GM18868 (cell line): ENCODE results near the gene PPP1R37.

Experiments
- ATAC-seq: cut with Tn5 transposase; IDR thresholded peaks from one replicate; pipeline ENCODE4 v1.9.1; 2021; ENCODE audit warnings: mild to moderate bottlenecking, moderate library complexity; ENCODE audit not compliant: unreplicated experiment

Gene PPP1R37, protein sequence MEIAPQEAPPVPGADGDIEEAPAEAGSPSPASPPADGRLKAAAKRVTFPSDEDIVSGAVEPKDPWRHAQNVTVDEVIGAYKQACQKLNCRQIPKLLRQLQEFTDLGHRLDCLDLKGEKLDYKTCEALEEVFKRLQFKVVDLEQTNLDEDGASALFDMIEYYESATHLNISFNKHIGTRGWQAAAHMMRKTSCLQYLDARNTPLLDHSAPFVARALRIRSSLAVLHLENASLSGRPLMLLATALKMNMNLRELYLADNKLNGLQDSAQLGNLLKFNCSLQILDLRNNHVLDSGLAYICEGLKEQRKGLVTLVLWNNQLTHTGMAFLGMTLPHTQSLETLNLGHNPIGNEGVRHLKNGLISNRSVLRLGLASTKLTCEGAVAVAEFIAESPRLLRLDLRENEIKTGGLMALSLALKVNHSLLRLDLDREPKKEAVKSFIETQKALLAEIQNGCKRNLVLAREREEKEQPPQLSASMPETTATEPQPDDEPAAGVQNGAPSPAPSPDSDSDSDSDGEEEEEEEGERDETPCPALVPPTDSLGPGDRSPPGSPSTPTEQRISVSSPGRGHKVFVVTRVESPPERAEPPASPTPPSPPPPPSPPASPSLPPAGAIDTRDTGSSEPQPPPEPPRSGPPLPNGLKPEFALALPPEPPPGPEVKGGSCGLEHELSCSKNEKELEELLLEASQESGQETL

DNA sequence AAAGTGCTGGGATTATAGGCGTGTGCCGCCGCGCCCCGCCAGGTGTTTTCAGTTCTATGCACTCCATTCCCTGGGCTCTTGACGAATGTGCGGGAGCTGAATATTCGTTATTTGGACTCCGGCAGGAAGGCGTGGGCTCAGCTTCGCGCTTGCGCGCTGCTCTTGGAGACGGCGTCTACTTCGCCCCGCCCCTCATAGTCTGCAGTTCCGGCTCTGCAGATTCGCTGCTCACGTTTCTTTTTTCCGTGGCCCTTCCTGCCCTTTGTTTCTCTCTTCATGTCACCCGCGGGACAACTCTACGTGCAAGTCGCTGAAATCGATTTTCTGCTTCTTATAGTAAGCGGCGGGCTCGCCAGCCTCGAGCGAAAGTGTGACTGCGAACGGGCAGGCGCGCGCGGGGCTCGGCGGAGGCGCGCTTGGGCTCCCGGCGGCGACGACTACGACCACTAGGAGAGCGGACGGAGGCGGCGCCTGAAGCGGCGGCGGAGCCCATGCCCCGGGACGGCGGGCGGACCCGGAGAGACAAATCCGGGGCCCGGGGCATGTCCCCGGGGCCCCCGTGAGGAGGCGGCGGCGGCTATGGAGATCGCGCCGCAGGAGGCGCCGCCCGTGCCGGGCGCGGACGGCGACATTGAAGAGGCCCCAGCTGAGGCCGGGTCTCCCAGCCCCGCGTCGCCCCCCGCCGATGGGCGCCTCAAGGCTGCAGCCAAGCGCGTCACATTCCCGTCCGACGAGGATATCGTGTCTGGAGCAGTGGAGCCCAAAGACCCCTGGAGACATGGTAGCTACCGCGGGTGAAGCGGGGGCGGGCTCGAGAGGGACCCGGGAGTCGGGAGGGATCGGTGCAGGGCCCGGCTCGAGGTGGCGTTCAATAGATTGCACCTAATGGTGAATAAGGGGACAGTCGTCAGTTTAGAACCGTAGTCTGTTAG, at the start of gene PPP1R37:
TSS of gene PPP1R37 (plus strand) at position 433 of the 932 bp plus-strand sequence. CDS start at position 580, 147 bp downstream.
- ATAC-seq: peak; percentile 73

DNA sequence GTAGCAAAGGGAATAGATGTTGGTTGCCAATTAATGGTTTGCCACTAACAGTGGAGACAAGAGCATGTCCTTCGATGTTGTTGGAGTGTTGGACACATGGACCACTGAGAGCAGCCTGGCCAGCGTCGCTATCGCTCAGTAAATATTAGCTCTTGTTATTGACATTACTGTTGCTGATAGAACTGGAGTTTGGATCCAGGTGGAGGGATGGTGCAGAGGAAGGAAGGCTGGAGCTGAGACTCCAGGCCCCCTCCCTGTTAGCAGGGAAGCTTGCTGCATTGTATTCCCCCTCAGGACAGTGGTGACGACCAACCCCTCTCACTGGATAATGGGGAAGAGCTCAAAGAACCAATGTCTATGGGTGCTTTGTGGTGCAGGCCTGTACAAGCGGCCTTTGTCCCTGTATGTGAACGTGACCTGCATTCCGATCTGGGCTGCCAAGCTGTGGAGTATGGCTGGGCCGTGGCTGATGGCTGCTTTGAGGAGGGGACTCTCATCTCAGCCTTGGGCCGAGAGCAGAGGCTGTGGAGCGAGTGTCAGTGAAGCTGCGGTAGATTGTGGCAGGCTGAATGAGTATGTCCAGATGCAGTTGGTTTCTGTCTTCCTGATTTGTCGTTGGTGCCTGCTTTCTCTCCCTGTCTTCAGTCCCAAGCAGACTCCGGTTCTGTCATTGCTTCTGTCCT, 47.2 kb upstream of the PPP1R37 start:
- no peak for ATAC-seq

DNA sequence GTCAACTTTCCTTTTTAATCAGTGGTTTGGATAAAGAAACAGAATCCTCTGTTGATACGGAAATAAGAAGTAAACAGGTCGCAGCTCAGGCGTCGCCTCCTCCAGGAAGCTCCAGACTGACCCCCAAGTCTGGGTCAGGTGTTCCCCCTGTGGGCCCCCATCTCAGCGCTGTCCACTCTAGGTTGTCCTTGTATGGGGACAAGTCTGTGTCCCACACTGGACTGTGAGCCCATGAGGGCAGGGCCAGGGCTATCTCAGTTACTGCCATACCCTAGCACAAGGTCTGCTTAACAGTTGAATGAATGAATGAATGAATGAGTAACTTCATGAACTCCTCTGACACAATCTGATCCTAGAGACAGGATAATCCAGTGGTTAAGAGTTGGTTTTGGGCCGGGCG, 46.6 kb upstream of the PPP1R37 start:
- ATAC-seq: no peak

DNA sequence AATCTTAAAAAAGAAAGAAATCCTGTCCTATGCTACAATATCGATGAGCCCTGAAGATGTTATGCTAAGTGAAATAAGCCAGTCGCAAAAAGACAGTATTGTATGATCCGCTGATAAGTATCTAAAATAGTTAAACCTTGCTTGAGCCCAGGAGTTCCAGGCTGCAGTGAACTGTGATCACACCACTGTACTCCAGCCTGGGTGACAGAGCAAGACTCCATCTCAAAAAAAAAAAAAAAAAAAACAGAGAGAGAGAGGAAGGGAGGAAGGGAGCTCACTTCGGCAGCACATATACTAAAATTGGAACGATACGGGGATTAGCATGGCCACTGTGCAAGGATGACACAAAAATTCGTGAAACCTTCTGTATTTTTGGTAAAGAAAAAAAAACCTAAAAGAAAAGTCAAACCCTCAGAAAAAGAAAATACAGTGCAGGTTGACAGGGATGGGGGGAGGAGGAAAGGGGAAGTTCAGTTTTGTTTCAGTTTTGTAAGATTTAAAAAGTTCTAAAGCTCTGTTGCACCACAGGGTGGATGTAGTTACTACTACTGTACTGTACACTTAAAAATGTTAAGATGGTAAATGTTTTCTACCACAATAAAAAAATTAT, 45.7 kb upstream of the PPP1R37 start:
- ATAC-seq: no peak

DNA sequence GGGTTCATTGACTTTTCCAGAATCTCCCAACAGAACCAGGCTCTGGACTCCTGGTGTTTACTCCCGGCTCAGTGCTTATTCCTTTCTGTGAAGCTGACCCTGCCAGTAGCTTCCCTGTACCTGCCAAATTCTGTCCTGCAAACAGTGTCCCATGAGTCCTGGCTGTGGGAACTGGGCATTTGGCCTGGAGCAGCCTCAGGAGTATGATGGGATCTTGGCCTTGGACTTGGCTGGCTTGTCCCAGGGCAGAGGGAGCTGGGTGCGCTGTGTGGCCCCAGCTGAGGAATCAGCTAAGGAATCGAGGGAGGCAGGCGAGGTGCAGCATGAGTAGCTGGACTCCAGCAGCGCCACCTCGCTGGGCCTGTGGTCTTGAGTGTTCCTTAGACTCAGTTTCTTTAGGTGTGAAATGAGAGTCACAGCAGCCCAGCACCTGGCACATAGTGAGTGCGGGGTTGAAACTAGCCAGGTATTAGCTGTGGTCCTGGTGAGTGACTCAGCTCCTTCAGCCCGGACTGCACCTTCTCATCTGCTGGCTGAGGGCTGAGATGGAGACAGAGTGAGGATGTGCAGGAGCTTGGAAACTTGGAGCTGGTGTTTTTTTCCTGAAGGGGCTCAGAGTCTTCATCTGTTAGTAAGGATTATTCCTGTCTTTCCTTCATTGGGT, 43.8 kb upstream of the PPP1R37 start:
- no peak for ATAC-seq

DNA sequence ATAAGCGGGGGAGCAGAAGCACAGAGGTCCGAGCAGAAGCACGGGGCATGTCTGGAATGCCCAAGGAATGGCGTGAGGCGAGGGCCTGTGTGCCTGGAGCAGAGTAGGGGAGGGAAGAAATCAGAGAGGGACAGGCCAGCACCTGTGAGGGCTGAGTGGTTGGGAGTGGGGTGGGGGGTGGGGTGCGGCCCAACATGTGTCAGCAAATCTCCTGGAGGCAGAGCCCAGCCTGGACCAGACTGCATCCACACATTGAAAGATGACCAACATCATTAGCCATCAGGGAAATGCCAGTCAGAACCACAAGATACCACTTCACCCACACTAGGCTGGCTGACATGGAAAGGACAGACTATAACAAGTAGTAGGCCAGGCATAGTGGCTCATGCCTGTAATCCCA, 42.9 kb upstream of the PPP1R37 start:
- no peak for ATAC-seq

DNA sequence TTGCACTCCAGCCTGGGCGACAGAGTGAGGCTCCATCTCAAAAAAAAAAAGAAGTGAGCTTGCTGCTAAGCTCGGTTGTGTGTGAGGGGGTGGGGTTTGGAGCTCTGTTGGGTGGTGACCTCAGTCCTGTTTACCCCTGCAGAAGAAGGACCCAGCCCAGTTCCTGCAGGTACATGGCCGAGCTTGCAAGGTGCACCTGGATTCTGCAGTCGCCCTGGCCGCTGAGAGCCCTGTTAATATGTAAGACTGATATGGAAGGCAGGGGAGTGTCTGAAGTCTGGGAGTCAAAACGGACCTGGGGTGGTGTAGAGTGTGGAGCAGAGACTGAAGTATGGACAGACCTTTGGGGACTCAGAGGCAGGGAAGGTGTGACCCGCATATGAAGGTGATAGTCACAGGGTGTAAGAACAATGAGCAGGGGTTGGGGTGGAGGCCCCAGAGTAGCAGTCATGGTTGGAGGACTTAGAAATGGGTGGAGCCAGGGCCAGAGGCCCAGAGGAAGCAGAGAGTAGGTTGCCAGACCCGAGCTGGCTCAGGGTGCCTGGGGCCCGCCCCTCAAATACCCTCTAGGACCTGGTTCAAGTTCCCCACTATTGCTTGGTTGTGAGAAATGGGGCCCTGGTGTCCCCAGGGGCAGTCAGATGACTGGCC, 40.9 kb upstream of the PPP1R37 start:
- ATAC-seq: no peak

DNA sequence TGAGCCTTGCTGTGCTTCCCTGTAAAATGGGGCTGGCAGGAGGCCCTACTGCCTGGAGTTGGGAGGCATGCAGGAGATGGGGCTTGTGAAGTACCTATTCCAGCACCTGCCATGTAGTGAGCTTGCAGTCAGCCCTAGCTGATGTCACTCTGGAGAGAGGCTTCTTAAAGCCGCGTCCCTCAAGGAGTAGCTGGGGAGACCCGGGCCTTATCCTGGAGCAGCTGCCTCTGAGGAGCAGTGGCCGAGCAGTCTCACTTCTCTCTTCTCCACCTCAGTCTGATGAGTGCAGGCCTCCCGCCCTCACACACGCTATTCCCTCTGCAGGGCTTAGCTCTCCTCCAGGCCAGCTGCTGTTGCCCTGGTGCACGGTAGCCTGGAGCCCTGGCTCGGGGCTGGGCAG, 36.1 kb upstream of the PPP1R37 start:
- no peak for ATAC-seq

DNA sequence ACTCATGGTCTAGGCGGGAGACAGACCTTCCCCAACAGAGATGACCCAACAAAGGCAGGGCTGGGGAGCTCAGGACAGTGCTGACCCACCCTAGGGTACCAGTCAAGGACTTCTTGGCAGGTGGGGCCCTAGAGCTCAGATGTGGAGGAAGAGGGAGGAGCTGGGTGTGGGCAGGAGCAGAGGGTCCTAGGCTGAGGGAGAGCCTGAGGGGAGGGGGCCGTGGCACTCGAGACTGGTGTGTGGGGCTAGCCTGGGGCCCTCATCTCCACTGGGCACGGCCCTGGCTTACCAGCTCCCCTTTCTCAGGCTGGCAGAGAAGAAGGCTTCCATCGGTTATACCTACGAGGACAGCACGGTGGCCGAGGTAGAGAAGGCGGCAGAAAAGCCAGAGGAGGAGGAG, 35.5 kb upstream of the PPP1R37 start:
- ATAC-seq: no peak

DNA sequence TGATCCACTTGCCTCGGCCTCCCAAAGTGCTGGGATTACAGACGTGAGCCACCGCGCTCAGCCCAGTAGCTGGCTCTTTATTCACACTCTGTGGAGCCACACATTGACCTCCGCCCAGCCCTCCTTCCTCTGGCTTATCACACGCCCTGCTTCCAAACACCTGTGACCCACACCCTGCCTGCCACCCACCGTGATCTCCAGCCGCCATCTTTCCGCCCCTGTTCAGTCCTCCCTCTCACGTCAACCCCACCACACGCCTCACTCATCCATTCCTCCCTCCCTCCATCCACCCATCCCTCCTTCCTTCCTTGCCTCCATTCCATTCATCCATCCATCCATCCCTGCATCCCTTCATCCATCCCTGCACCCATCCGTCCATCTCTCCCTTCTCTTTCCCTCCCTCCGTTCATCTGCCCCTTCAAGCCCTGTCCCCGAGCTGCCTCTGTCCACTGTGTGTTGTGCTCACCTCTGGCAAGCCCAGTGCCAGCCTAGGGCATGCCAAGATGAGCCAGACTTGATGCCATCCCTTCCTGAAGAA, 34.3 kb upstream of the PPP1R37 start:
- ATAC-seq: no peak

DNA sequence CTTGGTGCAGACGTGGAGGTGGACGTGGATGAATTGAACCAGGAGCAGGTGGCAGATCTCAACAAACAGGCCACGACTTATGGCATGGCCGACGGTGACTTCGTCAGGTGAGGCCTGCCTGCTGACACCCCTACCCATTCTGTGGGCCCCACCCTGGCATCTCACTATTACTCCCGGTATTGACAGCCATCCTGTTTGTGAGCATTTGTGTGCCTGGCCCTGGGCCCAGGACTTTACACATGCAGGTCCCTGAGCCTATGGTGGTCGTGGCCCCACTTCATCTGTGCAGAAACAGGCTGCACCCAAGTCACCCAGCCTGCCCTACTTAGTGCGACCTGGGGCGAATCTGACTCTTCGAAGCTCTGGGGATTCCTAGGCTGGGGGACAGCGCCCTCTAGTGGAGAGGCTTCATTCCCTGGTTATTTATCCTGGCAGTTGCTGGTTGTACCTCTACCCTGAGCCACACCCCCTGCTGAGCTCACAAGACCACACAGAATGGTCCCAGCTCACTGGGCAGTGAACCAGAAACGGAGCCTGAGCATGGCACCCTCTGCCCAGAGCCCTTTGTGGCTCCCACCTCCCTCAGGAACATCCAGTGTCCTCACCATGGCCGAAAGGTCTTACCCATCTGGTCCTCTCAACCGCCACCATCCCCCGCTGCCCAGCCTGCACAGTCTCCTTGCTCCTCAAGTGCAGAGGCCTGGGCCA, 33.6 kb upstream of the PPP1R37 start:
- no peak for ATAC-seq

DNA sequence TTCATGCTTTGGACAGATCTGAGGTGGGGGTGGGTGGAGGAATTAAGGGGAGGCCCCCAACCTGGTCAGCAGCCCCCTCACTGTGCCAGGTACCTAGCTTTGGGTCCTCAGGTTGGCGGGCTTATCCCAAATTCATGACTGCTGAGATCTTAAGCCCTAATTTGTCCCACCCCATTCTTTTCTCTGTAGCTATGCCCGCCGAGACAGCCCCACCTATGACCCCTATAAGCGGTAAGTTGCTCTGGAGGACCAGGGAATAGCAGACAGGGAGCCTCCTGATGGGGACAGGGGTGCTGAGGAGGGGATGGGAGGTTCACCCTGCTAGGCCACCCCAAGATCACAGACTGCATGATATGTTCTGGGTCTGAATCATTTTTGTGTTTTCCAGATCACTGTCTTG, 31.0 kb upstream of the PPP1R37 start:
- no peak for ATAC-seq

DNA sequence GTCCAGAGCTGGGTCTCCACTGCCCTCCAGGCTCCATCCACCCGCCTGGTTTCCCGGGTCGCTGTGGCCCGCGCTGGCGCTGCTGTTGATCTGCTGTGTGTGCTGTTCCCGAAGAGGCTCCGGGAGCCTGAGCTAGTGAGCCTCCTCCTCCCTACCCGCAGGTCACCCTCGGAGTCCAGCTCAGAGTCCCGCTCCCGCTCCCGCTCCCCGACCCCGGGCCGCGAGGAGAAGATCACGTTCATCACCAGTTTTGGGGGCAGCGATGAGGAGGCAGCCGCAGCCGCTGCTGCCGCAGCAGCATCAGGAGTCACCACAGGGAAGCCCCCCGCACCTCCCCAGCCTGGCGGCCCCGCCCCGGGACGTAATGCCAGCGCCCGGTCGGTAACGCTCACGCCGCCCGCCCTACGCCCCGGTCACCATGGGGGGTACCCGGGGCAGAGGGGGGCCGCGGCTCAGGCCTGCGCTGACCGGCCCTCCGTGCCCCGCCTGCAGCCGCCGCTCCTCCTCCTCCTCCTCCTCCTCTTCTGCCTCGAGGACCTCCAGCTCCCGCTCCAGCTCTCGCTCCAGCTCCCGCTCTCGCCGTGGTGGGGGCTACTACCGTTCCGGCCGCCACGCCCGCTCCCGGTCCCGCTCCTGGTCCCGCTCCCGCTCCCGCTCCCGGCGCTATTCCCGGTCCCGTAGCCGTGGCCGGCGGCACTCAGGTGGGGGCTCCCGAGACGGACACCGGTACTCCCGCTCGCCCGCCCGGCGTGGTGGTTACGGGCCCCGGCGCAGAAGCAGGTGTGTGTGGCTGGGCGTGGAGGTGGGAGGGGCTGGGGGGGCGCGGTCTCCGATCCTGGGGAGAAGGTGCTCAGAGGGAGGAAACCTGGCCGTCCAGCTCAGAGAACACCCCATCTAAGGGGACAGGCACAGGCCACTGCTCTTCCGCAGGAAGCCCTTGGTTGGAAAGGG, 28.9 kb upstream of the PPP1R37 start:
- ATAC-seq: no peak

DNA sequence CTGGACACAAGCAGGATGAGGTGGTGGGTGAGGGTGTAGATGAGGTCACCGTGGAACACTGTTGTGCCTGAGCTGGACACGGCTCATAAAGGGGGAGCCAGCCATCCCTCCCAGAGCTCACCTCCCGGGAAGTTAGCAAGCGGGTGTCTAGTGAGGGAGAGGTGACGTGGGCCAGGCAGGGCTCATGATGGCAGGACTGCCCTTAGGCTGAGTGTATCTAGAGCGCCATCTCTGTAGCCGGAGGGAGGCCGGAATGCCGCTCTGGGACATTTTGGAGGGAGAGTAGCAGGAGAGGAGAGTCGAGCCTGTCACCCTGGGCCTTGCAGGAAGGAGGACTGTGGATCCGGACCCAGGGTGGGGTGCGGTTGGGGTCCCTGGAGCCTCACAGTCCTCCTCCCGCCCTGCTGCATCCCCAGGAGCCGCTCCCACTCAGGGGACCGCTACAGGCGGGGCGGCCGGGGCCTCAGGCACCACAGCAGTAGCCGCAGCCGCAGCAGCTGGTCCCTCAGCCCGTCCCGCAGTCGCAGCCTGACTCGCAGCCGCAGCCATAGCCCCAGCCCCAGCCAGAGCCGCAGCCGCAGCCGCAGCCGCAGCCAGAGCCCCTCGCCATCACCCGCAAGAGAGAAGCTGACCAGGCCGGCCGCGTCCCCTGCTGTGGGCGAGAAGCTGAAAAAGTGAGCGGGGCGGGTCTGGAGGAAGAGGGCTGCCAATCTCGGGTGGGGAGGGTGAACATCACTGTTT, 25.9 kb upstream of the PPP1R37 start:
- no peak for ATAC-seq

DNA sequence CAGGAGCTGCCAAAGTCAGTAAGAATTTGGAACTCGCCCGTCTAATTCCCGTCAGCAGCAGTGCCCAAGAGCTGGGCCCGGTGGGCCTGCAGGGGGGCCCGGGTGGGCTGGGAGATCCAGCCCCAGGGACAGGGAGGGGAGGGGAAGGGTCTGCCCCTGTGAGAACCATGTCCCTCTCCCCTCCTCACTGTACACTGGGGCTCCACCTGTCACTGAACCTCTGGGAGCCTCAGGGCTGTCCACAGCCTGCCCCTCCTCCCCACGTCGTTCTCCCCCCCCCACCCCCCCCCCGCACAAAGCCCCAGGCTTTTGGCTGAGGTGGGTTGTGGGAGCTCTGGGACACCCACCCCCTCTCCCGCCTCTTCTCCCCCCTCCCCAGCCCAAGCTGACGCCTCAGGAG, 24.9 kb upstream of the PPP1R37 start:
- ATAC-seq: no peak

DNA sequence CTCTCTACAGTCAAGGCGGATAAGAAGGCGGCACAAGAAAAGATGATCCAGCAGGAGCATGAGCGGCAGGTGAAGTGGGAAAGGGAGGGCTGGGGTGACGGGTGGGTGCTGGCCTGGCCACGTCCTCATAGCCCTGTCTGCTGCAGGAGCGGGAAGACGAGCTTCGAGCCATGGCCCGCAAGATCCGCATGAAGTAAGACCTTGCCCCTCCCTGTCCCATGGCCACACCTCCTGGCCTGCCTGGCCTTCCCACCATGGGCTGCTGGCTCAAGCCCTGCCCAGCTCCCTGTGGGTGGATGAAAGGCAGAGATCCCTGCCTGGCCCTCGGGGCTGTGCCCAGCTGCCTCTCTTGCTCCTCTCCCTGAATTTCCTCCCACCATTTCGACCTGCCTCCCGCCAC, 23.9 kb upstream of the PPP1R37 start:
- no peak for ATAC-seq

DNA sequence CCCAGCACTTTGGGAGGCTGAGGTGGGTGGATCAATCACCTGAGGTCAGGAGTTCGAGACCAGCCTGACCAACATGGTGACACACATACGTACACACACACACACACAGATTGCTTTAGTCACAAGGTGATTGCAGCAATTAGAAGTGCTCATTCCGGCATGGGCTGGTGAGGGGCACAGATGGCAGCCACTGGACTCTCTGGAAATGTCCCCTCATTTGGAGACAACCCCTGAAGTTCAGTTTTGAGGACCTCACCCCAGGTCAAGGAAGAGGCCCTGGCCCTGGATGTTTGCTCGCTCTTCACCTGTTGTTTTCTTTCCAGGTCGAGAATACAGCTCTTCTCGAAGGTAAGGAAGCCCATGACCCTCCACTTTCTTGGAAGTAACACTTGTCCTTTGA, 22.8 kb upstream of the PPP1R37 start:
- no peak for ATAC-seq
